PFSK-1 (cell line): ENCODE measurements around the gene DAG1.

Experiments used
- FOXP2 ChIP-seq: optimal IDR thresholded peaks from 2 replicates; pipeline ENCODE3; 2011; ENCODE audit warnings: borderline replicate concordance, control low read depth, inconsistent platforms; ENCODE audit not compliant: insufficient read depth; ENCODE audit errors: extremely low read length, extremely low read depth
- POLR2AphosphoS5 ChIP-seq: IDR thresholded peaks from 2 replicates; pipeline ENCODE4 v1.6.1; 2012; ENCODE audit warnings: low read depth, mild to moderate bottlenecking, control low read depth, low read length, moderate library complexity
- SIN3A ChIP-seq: IDR thresholded peaks from 2 replicates; pipeline ENCODE4 v1.6.1; 2012; ENCODE audit warnings: mild to moderate bottlenecking, low read length, moderate library complexity, borderline replicate concordance; ENCODE audit not compliant: insufficient read depth
- TAF1 ChIP-seq: IDR thresholded peaks from 2 replicates; pipeline ENCODE4 v1.6.1; 2012; ENCODE audit warnings: low read length, control low read depth, borderline replicate concordance; ENCODE audit not compliant: insufficient read depth
- TF ChIP-seq, protein P1 (sequence below), 2 experiments: IDR thresholded peaks; 2 replicates each; pipeline versions ENCODE4 v1.6.1 to v1.8.0; 2011 to 2012; ENCODE audit warnings: low read depth in 2 of 2, low read length in 2 of 2, control low read depth in 1 of 2, inconsistent platforms in 1 of 2, mild to moderate bottlenecking in 1 of 2, moderate library complexity in 1 of 2; ENCODE audit not compliant: insufficient read depth in 1 of 2

DNA sequence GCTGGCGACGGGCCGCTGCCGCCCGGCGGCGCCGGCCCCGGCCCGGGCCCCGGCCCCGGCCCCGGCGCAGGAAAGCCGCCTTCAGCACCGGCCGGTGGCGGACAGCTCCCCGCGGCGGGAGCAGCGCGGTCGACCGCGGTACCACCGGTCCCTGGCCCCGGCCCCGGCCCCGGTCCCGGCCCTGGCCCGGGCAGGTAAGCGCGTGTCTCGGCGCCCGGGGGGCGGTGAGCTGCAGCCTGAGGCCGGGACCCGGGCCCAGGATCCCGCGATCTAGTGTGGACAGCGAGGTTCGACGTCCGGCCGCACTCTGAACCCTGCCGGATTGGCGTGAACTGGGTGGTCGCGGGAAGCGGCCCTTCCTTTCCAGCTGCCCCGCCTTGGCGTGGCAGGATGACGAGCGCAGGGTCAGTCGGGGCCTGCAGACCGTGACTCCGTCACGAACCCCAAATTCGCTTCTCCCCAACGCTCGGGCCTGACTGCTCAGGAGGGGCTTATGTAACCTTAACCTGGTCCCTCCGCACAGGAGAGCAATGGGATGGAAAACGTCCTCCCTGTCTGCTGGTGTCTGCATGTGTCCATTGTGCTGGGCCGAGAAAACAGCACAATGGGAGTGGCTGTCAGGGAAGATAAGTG, 84.7 kb downstream of the DAG1 start:
- TF ChIP-seq POLR2AphosphoS5 (no peak), TAF1 (no peak), FOXP2 (peak; percentile 16), SIN3A (peak; percentile 75; the same call in 1 of the 2 replicates)
- TF ChIP-seq, protein P1, sequence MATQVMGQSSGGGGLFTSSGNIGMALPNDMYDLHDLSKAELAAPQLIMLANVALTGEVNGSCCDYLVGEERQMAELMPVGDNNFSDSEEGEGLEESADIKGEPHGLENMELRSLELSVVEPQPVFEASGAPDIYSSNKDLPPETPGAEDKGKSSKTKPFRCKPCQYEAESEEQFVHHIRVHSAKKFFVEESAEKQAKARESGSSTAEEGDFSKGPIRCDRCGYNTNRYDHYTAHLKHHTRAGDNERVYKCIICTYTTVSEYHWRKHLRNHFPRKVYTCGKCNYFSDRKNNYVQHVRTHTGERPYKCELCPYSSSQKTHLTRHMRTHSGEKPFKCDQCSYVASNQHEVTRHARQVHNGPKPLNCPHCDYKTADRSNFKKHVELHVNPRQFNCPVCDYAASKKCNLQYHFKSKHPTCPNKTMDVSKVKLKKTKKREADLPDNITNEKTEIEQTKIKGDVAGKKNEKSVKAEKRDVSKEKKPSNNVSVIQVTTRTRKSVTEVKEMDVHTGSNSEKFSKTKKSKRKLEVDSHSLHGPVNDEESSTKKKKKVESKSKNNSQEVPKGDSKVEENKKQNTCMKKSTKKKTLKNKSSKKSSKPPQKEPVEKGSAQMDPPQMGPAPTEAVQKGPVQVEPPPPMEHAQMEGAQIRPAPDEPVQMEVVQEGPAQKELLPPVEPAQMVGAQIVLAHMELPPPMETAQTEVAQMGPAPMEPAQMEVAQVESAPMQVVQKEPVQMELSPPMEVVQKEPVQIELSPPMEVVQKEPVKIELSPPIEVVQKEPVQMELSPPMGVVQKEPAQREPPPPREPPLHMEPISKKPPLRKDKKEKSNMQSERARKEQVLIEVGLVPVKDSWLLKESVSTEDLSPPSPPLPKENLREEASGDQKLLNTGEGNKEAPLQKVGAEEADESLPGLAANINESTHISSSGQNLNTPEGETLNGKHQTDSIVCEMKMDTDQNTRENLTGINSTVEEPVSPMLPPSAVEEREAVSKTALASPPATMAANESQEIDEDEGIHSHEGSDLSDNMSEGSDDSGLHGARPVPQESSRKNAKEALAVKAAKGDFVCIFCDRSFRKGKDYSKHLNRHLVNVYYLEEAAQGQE (IDR thresholded peaks at IDR 0.05; ENCODE audit: insufficient read depth in 1 of 2, low read depth in 2 of 2, low read length in 2 of 2): peak; percentile 85 to 94
